HG03064 (cell line): Measurements from ENCODE around the gene EXOC3.

Source experiments
- ATAC-seq: cut with Tn5 transposase; IDR thresholded peaks from one replicate; pipeline ENCODE4 v1.9.1; 2021; ENCODE audit warnings: low read depth; ENCODE audit not compliant: unreplicated experiment

Gene EXOC3

DNA sequence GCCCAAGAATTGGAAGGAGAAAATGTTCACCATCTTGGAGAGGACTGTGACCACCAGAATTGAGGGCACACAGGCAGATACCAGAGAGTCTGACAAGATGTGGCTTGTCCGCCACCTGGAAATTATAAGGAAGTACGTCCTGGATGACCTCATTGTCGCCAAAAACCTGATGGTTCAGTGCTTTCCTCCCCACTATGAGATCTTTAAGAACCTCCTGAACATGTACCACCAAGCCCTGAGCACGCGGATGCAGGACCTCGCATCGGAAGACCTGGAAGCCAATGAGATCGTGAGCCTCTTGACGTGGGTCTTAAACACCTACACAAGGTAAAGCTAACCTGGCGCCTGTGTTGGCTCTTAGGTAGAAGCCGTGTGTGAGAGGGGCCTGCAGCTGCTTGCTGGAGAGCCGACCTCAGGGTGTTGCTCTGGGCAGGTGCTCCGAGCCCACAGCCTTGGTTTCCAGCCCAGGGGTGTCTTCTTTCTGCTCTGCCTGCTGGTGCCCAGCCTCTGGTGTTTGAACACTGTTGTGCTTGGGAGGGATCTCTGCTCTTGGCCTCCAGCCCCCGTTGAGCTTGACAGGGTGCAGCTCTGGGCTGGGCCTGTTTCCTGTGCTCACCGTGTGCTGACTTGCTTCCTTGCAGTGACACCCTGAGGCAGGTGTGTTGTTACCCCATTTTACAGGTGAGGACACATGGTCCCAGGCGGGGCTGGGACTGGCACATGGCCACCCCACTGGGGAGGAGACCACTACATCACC lies 10.9 kb downstream of the EXOC3 start:
- no peak for ATAC-seq

DNA sequence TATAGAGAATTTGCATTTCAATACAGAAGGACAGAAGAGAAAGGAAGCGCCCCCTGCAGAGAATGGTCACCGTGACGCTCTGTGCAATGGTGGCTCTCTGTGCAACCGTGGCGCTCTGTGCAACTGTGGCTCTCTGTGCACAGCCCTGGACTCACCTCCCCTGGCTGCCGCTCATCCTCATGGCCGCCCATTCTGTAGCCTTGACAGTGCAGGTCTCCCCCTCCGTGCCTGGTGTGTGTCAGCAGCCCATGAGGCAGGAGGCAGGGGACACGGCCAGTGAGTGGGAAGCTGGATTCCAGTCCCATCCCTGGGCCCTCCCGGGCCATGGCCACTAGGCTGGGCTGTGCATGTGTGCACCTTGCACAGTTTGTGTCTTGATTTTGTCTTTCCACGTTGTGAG lies 12.0 kb downstream of the EXOC3 start:
- no peak for ATAC-seq

DNA sequence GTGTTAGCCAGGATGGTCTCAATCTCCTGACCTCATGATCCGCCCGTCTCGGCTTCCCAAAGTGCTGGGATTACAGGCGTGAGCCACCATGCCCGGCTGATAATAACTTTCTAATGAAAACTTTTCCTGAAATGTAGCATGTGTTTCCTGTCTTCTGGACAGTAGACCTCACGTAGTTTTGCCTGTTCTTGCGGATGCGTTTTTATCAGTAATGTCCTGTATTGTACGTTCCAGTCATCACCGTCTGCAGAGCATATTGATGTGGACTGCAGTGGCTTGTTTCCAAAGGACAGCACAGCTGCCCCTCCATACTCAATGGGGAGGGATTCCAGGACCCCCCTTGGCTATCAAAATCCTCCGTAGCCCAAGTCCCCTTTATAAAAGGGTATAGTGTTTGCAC lies 12.8 kb downstream of the EXOC3 start:
- no peak for ATAC-seq

DNA sequence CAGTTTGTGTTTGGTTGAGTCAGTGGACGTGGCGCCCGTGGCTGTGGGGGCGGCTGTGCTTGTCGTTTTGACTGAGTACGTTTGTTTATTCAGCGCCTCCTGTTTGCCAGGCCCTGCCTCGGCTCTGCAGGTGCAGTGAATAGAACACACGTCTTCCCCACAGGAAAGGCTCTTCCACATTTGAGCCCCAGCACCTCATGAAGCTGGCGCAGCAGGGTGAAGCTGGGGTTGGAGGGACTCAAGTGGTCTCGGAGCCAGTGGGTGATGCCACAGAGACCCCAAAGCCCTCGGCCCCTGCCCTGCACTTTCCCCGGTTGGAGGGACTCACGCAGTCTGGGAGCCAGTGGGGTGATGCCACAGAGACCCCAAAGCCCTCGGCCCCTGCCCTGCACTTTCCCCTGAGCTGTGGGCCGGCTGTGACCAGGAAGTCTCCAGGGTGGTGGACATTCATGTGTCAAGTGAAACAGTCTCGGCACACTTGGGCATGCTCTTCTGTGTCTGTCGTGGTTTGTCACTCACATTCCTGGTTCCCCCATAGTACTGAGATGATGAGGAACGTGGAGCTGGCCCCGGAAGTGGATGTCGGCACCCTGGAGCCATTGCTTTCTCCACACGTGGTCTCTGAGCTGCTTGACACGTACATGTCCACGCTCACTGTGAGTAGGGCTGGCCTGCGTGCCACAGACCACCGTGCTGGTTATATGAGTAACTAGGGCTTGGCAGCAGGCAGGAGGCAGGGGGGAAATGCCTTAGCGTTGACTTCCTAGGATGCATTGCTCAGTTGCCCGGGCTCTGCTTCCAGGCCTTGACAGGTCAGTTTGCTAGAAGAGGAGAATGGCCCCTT lies 13.6 kb downstream of the EXOC3 start:
- ATAC-seq = no peak

DNA sequence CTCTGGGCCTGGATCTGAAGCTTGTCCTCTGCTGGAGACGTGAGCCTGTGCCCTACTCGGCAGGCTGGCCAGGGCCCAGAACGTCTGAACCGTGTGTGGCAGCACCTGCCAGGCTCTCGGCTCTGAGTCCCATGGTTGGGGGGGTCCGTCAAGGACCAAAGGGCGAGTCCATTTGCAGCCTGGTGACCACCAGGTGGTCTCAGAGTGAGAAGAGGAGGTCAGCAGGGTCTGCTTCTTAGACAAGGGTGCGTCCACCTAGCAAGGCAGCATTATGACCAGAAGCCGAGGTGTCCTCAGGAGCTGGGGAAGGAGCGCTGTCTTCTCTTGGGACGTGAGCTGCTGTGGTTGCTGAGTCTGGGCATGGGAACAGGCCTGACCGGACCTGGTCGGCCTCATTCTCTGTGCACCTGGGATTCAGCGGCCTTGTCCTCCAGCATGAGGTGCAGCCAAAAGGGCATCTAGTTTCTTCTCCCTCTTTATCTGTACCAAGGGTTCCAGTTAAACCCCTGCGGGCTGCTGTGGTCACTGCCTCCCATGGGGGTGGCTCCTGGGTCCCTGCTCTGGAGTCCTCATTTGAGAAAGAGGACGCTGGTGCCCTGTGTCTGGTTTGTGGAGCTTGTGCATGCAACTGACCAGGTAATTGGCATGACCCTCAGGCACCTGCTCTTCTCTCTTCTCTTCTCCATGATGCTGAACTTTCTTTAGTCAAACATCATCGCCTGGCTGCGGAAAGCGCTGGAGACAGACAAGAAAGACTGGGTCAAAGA lies 14.4 kb downstream of the EXOC3 start:
- ATAC-seq = no peak

DNA sequence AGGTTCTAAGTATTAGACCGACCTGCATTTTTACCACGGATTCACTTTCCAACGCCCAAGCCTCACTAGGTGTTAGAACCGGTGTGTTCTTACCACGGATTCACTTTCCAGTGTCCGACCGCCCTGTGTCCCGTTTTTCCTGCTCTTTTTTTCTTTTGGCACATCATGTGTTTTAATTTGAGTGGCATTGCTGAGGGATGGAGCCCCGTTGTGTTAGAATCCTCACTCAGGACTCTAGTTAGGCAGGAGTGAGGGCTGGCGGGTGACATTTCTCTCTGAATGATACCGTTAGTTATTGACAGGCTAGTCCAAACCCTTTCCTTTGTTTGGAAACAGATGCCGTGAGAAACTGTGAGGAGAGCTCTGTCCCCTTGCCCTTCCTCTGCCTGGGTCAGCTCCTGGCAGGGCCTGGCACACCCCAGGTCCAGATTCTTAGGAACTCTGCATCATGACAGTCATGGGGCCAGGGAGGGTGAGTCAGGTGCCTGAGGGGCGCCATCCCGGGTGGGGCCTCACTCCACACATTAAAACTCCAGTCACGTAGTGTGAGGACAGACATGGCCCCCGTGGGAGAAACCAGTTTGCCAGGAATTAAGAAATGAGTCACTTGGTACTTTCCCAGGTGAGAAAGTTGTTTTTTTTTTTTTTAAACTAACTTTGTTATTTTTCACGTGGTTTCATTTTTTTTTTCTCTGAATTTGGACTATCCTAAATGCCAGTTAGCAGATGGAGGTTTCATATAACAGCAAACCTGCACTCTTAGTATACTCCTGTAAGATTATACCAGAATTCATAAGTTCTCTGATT lies 15.8 kb downstream of the EXOC3 start:
- no peak for ATAC-seq

DNA sequence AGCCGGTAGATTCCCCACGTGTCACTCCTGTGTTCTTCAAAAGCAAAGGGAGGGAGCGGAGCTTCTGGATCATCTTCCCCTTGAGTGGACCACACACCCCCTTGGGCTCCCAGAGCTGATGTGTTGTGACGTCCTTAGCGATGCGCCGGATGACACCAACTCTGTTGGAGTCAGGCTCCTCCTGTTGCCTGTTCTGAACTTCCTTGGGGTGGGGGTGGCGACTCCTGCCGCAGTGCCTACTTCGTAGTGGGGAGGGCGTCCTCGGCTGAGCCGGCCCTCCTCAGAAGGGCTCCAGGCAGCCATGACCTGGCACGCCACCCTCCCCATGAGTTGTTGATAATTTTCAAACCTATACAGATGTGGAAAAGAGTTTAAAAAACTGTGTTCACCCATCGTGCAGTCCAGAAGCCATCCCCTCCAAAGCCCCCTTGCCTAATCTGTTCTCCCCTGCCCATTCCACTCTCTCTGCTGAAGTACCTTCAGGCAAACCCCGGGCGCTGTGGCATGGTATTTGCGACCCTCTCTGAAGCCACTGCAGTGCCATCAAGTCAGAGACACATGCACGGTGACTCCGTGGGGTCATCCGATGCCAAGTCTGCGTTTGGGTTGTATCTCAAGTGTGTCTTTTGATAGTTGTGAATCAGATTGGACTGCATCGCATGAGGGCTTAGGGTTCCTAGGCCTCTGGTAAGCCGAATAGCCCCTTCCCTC lies 16.7 kb downstream of the EXOC3 start:
- no peak for ATAC-seq

DNA sequence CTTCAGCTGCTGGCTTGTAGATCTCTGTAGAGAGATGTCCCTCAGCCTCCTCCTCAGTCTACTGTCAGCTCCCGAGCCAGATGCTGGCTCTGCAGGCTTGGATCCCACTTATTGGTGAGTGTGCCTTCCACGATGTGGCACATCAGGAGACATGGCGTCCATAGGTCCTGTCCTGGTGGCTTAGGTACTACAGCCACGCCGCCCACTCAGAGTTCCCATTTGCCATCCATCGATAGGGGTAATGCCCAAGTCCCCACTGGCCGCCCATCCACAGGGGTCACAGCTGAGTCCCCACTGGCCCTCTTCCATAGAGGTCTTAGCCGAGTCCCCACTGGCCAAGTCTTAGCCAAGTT lies 17.3 kb downstream of the EXOC3 start:
- ATAC-seq = no peak

DNA sequence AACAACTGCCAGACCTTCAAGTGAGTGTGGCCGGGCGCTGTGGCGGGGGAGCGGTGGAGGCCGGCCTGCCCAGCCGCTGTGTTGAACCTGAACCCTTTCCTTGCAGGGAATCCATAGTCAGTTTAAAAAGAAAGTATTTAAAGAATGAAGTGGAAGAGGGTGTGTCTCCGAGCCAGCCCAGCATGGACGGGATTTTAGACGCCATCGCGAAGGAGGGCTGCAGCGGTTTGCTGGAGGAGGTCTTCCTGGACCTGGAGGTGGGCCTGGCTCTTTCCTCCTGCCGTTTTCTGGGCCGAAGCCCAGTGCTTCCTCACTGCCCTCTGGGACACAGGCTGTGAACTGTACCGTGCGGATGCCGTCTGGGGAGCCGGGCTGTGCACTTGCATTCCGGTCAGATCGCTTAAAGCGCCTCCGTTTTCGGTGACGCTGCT lies 19.1 kb downstream of the EXOC3 start:
- ATAC-seq = no peak

DNA sequence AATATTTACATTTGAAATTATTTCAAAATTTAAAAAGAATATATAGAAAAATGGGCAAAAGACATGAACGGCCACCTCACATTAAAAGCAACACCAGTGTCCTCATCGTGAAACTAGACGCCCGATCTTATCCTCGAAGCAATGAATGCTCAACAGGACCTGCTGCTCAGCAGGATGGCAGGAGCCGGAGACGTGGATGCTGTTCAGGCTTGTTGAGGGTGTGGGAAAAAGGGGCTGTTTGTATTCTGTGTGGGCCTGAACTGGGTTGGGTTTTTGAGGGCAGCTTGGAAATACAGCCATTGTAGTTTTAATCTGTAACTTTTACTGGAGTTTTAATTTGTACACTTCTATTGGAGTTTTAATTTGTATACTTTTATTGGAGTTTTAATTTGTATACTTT lies 20.3 kb downstream of the EXOC3 start:
- ATAC-seq = no peak

DNA sequence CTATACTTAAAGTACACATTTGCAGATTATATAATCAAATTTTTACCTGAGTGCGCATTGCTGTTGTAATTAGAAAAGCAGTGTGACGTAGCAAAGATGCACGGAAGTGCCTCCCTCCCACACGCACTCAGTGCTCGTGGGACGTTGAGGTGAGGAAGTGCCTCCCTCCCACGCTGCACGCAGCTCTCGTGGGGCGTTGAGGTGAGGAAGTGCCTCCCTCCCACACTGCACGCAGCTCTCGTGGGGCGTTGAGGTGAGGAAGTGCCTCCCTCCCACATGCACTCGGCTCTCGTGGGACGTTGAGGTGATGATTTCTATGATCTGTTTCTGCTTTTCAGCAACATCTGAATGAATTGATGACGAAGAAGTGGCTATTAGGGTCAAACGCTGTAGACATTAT lies 21.0 kb downstream of the EXOC3 start:
- ATAC-seq = no peak

DNA sequence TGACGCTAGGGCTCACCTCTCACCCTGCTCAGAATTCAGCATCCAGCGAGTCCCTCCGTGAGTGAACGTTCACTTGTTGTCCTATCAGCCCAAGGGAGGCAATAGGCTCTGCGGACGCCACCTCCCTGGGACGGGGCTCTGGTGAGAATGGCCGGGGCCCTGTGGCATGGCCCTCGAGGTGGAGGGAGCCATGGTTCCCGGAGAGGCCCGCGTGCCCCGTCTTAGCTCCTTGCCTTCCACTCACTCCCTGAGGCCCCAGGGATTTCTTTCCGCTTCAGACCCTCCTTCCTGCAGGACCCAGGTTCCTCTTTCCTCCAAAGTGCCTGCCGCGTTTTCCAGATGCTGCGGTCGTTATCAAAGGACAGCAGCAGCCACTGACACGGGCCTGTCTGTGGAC lies 21.5 kb downstream of the EXOC3 start:
- no peak for ATAC-seq

DNA sequence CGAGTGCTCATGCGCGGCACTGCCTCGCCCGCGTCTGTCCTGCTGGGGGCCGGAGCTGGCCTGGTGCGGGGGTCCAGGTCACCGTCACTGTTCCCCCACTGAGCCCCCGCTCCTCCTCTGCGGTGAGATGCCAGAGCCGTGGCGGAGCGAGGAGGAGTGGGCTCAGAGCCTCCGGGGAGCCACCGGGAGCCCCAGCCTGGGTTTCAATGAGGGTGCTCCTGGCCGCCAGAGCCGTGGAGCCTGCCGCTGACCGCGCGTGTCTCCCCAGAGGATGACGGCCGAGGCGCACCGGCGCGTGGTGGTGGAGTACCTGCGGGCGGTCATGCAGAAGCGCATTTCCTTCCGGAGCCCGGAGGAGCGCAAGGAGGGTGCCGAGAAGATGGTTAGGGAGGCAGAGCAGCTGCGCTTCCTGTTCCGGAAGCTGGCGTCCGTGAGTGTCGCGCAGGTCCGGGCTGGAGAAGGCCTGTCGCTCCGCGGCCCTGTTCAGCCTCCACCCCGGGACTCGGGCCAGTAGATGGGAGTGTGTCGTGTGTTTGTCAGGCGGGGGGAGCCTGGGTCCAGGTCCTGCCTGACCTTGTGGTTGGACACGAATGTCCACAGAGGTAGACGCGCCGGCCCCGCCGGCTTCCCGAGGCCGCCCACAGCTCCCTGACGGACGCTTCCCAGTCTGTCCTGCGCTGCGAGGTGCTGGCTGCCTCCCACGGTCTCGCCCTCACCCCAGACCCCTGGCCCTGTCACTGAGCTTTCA lies 22.0 kb downstream of the EXOC3 start:
- ATAC-seq = no peak

DNA sequence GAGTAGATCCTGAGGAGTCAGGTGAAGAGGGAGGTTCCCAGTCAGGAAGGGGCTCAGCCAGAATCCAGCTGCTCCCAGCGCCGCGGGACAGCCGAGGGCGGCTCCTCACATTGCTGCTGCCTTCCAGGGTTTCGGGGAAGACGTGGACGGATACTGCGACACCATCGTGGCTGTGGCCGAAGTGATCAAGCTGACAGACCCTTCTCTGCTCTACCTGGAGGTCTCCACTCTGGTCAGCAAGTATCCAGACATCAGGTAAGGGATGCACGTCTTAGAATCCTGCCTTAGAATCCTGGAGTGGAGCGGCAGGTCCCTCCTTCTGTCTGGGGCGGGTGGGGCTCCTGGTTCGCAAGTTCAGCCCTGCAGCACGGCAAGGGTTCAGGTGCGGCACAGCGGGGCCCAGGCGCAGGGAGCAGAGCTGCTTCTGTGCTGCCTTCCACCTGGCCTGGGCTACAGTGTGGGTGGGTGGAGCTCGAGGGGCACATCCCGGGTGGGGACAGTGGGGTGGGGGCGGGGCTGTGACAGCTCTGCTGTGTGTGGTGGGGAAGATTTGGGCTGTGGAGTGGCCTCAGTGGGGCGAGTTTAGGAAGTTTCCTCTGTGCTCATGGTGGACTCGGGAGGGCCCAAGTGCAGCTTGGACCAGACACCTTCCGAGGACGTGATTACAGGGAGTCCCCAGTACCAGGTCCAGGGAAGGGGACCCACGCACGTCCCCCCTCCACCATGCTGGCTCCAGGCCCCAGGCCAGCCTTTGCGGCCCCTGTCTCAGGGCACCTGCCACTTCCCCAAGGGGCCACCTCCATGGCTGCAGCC lies 22.8 kb downstream of the EXOC3 start:
- ATAC-seq = no peak

DNA sequence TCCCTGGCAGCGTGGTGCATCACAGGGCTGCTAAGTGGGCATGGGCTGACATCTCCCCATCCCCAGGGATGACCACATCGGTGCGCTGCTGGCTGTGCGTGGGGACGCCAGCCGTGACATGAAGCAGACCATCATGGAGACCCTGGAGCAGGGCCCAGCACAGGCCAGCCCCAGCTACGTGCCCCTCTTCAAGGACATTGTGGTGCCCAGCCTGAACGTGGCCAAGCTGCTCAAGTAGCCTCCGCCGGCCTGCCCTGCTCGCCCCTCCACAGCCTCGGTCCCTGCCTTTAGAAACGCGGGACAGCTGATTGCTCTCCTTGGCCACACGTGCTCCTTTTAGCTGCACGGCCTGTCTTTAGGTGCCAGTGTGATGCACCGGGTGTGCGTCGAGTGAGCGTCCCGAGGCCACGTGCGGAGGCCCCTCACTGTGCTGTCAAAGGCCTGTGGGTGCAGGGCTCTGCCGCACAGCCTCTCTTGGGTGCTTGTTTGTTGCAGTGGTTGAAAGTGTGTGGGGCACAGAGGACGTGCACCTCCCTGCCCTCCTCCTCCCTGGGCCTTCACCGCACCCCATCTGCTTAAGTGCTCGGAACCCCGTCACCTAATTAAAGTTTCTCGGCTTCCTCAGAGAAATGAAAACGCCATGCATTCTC lies 23.8 kb downstream of the EXOC3 start:
- ATAC-seq = no peak

DNA sequence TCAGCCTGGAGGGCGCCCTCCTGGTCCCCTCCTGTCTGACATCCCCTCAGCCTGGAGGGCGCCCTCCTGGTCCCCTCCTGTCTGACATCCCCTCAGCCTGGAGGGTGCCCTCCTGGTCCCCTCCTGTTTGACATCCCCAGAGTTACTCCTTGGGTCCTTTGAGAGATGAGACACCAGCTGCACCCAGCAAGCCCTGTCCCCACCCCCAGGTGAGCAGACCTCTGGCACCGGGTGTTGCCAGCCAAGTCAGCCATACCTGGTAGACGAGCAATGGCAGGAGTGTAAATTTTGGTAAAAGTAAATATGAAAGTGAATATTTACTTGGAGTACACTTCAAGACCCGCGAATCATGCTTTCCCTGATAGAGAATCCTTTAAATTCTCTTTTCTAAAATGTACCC lies 25.4 kb downstream of the EXOC3 start:
- ATAC-seq = no peak

DNA sequence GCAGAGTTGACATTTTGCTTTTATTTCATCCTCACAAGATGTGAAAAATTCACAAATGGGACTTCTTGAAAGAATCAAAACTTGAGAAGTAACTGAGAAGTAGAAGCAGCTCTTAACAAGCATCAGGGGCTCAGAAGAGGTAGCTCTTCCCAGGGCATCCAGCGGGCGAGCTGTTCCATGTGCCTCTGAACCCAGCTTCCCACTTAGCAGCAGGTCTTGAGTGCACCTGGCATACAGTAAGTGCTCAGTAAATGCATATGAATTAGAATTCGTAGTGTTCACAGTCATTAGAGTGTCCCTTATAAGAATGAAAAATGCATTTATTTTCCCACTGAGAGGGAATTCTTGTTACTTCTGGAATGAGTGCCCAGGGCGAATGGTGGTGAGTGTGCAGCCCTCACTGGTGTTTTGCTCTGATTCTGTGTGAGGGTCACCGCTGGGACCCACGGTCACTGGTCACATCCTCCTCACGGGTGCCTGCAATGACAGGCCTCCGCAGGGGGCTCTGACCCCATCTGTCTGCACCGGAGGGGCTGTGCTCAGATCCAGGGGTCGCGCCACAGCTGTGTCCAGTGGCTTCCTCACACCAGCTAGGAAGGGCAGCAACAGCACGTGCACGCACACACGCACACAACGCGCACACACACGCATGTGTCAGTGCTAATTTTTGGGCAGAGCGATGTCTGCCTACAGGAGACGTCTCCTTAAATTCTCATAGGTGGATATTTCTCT lies 26.9 kb downstream of the EXOC3 start:
- no peak for ATAC-seq
